HL-60 (cell line): ENCODE data around the gene CLEC4C.

Source experiments
- CTCF ChIP-seq: IDR thresholded peaks from one replicate; pipeline ENCODE4 v1.5.1; 2011; ENCODE audit warnings: low read length, control low read depth, inconsistent platforms; ENCODE audit not compliant: insufficient read depth
- POLR2AphosphoS5 ChIP-seq: IDR thresholded peaks from 2 replicates; pipeline ENCODE4 v1.6.1; 2012; ENCODE audit warnings: low read depth
- REST ChIP-seq: IDR thresholded peaks from 2 replicates; pipeline ENCODE4 v1.6.1; 2012; ENCODE audit warnings: low read depth; ENCODE audit not compliant: insufficient replicate concordance
- SPI1 ChIP-seq: IDR thresholded peaks from 2 replicates; pipeline ENCODE4 v1.6.1; 2012; ENCODE audit warnings: low read depth, mild to moderate bottlenecking, borderline replicate concordance

DNA sequence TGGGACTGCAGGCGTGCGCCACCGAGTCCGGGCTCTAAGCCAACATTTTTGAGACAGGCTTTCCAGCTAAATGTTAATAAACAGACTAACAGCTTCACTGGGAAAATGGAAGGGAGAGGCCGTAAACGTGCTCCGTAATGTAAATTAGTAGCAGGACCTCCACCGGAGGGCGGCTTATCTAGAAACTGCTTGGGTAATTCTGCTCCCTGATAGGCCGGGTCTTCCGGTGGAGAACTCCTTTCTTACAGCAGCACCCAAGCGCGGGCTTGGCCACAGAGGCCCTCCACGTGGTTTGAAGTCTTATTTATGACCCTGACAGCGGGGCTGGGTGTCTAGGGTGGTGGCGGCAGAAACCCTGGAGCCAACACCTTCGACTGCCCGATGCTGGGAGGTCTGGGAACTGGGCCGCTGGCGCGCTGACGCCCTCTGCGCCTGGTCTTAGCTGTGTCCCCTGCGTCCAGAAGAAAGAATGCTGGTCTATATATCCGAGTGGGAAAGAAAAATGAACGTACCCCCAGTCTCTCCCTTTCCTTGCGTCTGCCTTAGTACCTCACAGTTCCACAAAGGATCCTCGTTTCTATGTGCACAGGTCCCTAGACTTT lies 34.2 kb downstream of the CLEC4C start:
- TF ChIP-seq POLR2AphosphoS5 (no peak), CTCF (no peak), SPI1 (no peak), REST (no peak)
